MM.1S (cell line): Measurements from ENCODE around the gene SEPTIN5.

Experiments
- EZH2 ChIP-seq: fragments of 300-600 bp; sonication (generic); optimal IDR thresholded peaks from 2 replicates; pipeline ENCODE3; 2017; ENCODE audit warnings: low read depth, mild to moderate bottlenecking, antibody characterized with exemption, low read length, mixed read lengths
- EZH2phosphoT487 ChIP-seq: fragments of 300-600 bp; sonication (generic); IDR thresholded peaks from 2 replicates; pipeline ENCODE4 v1.6.1; 2018; ENCODE audit warnings: antibody characterized with exemption, low read length
- TF ChIP-seq, protein P1 (sequence below): fragments of 300-600 bp; sonication (generic); IDR thresholded peaks from 2 replicates; pipeline ENCODE4 v1.5.1; 2016; ENCODE audit warnings: antibody characterized with exemption, low read length, mixed read lengths

DNA sequence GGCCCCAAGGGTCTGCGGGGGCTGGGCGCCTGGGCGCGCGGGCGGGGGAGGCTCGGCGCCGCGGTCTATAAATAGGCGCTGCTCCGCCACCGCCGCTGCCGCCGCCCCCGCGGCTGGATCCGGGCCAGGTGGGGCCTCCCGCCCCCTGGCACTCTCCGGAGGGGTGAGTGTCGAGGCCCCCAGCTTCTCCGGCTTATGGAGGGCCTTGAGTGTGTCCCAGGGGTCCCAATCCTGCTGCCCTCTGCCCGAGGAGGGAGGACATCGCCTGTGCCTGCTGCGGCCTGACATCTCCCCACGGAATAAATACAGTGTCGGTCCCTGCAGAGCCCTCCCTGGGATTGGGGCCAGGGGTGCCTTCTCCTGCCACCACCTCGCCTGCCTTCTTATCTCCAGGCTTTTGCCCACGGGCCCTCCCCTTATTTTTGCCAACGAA, 4.8 kb downstream of the SEPTIN5 start:
- TF ChIP-seq, protein P1, sequence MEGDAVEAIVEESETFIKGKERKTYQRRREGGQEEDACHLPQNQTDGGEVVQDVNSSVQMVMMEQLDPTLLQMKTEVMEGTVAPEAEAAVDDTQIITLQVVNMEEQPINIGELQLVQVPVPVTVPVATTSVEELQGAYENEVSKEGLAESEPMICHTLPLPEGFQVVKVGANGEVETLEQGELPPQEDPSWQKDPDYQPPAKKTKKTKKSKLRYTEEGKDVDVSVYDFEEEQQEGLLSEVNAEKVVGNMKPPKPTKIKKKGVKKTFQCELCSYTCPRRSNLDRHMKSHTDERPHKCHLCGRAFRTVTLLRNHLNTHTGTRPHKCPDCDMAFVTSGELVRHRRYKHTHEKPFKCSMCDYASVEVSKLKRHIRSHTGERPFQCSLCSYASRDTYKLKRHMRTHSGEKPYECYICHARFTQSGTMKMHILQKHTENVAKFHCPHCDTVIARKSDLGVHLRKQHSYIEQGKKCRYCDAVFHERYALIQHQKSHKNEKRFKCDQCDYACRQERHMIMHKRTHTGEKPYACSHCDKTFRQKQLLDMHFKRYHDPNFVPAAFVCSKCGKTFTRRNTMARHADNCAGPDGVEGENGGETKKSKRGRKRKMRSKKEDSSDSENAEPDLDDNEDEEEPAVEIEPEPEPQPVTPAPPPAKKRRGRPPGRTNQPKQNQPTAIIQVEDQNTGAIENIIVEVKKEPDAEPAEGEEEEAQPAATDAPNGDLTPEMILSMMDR, result no peak
- no peak for TF ChIP-seq EZH2phosphoT487
- no peak for TF ChIP-seq EZH2
